GM21447 (cell line): ENCODE data around the gene PEX11B.

Experiments
- ATAC-seq: cut with Tn5 transposase; IDR thresholded peaks from one replicate; pipeline ENCODE4 v1.9.1; 2021; ENCODE audit not compliant: unreplicated experiment

Gene PEX11B

GRCh38 chr1:145874646-145875045 is 43.9 kb downstream of the PEX11B start:
- ATAC-seq, result no peak

GRCh38 chr1:145871994-145872924 is 46.3 kb downstream of the PEX11B start:
- peak; percentile 55 for ATAC-seq

GRCh38 chr1:145868232-145868631 is 50.3 kb downstream of the PEX11B start:
- ATAC-seq, result no peak

DNA sequence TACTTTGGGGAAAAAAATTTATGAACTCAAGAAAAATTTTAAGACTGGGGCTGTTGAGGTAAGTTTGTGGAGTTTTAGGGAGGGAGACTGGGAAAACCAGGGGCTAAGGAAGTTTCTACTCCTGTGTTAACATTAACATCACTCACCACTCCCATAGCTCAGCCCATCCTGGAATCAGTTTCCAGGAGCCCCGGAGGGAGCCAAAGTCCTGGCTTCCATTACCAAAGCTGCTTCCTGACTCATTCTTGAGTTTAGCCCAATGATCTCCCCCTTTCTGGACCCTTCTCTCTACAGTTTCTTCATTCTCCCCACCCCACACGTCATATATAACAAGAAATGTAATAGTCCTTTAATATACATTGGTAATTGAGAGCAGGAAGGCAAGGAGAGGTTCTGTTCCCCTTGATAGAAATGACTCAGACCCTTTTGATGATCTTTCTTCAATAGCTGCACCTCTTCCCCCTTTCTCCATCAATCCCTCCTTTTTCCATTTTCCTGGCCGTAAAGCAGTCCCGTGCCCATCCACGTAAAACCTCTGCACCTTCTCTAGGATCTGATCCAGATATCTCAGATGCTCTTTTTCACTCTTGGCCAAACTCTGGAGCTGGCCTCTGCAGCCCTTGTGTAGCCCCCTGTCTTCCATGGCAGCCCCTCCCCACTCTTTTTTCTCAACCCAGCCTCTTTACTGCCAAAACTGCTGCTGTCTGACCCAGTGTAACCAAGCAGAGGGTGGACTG is 55.1 kb downstream of the PEX11B start:
- ATAC-seq, result no peak
